ENCODE data around the gene SLC16A8.

DNA sequence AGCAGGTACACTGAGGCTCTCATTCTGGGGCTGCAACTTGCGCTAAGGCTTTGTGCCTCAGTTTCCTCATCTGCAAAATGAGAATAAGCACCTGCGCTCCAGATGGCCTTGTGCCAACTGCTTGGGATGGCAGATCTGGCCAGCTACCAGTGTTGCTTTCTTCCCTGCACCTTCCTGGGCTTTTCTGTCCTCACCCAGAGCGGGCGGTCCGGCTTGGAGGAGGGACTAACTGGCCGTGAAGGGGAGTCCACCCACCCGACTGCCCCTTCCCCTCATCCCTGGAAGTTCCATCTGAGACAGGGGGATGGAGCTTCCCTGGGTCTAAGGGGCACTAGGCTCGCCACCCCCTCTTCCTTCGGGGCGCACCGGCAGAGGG, 3.5 kb downstream of the SLC16A8 start:
- TF ChIP-seq CTCF (IDR thresholded peaks at IDR 0.05; ENCODE audit: low read length), result no peak
- TF ChIP-seq EZH2 (optimal IDR thresholded peaks at IDR 0.05; ENCODE audit: low read depth, low read length), result no peak
- TF ChIP-seq EZH2phosphoT487 (IDR thresholded peaks at IDR 0.05; ENCODE audit: low read length), result no peak
